Keratinocyte (primary cell): ENCODE measurements around the gene GDA. TPM values are rescaled to one million over a fixed set of nuclear protein-coding genes. Genes with fewer than 3 reads are reported as not detected.

Source experiments
- DNase-seq: peaks from one replicate; pipeline ENCODE4 v3.0.0-alpha.2; 2011; ENCODE audit warnings: low read depth, missing footprints, low spot score
- FAIRE-seq: peaks from 2 replicates; lab custom pipeline; 2011; peaks lifted over from hg19 to GRCh38; lab: Jason Lieb, UNC
- H2AFZ ChIP-seq: 2 replicates; pipeline ENCODE4 v1.6.0; 2012; ENCODE audit warnings: low read length, control low read depth, inconsistent platforms; ENCODE audit not compliant: control insufficient read depth
- H3K27ac ChIP-seq: 2 replicates; pipeline ENCODE4 v1.5.1; 2011; ENCODE audit warnings: low read length; ENCODE audit not compliant: control insufficient read depth, insufficient read depth
- H3K27me3 ChIP-seq: 3 replicates; pipeline ENCODE4 v1.6.0; 2011; ENCODE audit warnings: low read length; ENCODE audit not compliant: control insufficient read depth, insufficient read depth; ENCODE audit errors: extremely low read depth
- H3K36me3 ChIP-seq, 2 experiments: 2 replicates in 1 of 2; 3 replicates in 1 of 2; pipeline ENCODE4 v1.5.1; 2011; ENCODE audit warnings: low read length in 2 of 2, mild to moderate bottlenecking in 1 of 2; ENCODE audit not compliant: control insufficient read depth in 2 of 2, insufficient read depth in 2 of 2; ENCODE audit errors: extremely low read depth in 1 of 2
- H3K4me1 ChIP-seq: 3 replicates; pipeline ENCODE4 v1.5.1; 2011; ENCODE audit warnings: low read length; ENCODE audit not compliant: control insufficient read depth, insufficient read depth; ENCODE audit errors: extremely low read depth
- H3K4me2 ChIP-seq: 3 replicates; pipeline ENCODE4 v1.6.0; 2011; ENCODE audit warnings: low read depth, low read length; ENCODE audit not compliant: control insufficient read depth, insufficient read depth; ENCODE audit errors: extremely low read depth
- H3K4me3 ChIP-seq, 3 experiments: fragments of 200-600 bp in 1 of 3; sonication (generic) in 1 of 3; 2 replicates in 2 of 3; 3 replicates in 1 of 3; pipeline ENCODE4 v1.5.1; 2011 to 2016; ENCODE audit warnings: low read length in 3 of 3, mild to moderate bottlenecking in 3 of 3, control low read depth in 2 of 3, inconsistent platforms in 1 of 3, low read depth in 1 of 3, mixed read lengths in 1 of 3, mixed run types in 1 of 3, moderate library complexity in 1 of 3; ENCODE audit not compliant: control insufficient read depth in 2 of 3, insufficient read depth in 2 of 3; ENCODE audit errors: extremely low read depth in 1 of 3
- H3K79me2 ChIP-seq: 2 replicates; pipeline ENCODE4 v1.6.0; 2012; ENCODE audit warnings: low read length; ENCODE audit not compliant: control insufficient read depth, insufficient read depth
- H3K9ac ChIP-seq: 3 replicates; pipeline ENCODE4 v1.6.0; 2011; ENCODE audit warnings: low read length; ENCODE audit not compliant: control insufficient read depth, insufficient read depth; ENCODE audit errors: extremely low read depth
- H3K9me1 ChIP-seq: 3 replicates; pipeline ENCODE4 v1.6.0; 2011; ENCODE audit warnings: low read length; ENCODE audit not compliant: control insufficient read depth, insufficient read depth; ENCODE audit errors: extremely low read depth
- H3K9me3 ChIP-seq: 2 replicates; pipeline ENCODE4 v1.5.1; 2012; ENCODE audit warnings: low read depth, low read length; ENCODE audit not compliant: control insufficient read depth
- H4K20me1 ChIP-seq: 3 replicates; pipeline ENCODE4 v1.6.0; 2011; ENCODE audit warnings: low read length; ENCODE audit not compliant: control insufficient read depth, insufficient read depth; ENCODE audit errors: extremely low read depth
- CTCF ChIP-seq, 3 experiments: IDR thresholded peaks in 1 of 3; conservative IDR thresholded peaks in 1 of 3; optimal IDR thresholded peaks in 1 of 3; 2 replicates in 2 of 3; 3 replicates in 1 of 3; pipeline versions ENCODE3 to v1.5.1; 2011; ENCODE audit warnings: low read length in 3 of 3, mild to moderate bottlenecking in 3 of 3, moderate library complexity in 2 of 3, control low read depth in 1 of 3, inconsistent platforms in 1 of 3; ENCODE audit not compliant: insufficient read depth in 2 of 3; ENCODE audit errors: extremely low read depth in 1 of 3
- EZH2 ChIP-seq: IDR thresholded peaks from one replicate; pipeline ENCODE4 v1.6.1; 2012; ENCODE audit warnings: inconsistent platforms, mild to moderate bottlenecking, low read length, moderate library complexity
- dilution Hi-C: fragments of 300-500 bp; cut with MboI; formaldehyde crosslinking; loops from one replicate; pipeline ENCODE4 v1.7.0; 2020; ENCODE audit warnings: low sequenced_read_pairs; ENCODE audit not compliant: extremely low pct_ligation_motif_present
- polyA plus RNA-seq, 5 experiments: library from polyadenylated mRNA; depleted of rRNA in 3 of 5; stranded (reverse) in 3 of 5; stranded (forward) in 1 of 5; unstranded in 1 of 5; fragments of >200 nt; gene quantifications; 1 replicate in 1 of 5; 2 replicates in 3 of 5; 3 replicates in 1 of 5; pipeline versions ENCODE4 v1.2.1 to v1.2.3, GENCODE V29; 2011 to 2012; ENCODE audit warnings: missing spikeins in 2 of 5, low read depth in 1 of 5, low replicate concordance in 1 of 5

Gene GDA
- polyA plus RNA-seq, 1 donor (not counting 4 experiments of a cell fraction or from before 2014, with no cell fraction given): 0.75 TPM

- Histone ChIP-seq H3K9me1 (no peaks in the 10 kb centered on the region), H2AFZ (no peak overlapping the region), H4K20me1 (no peaks in the 10 kb centered on the region), H3K79me2 (no peaks in the 10 kb centered on the region), H3K27ac (no peak overlapping the region), H3K9me3 (no peaks in the 10 kb centered on the region), H3K9ac (no peak overlapping the region), H3K27me3 (no peaks in the 10 kb centered on the region), H3K4me2 (no peak overlapping the region), H3K36me3 (no peaks in the 10 kb centered on the region), H3K4me3 (no peak overlapping the region), H3K4me1 (no peaks in the 10 kb centered on the region)
- no peak for FAIRE-seq
- dilution Hi-C loops: no loop called here
- DNase-seq: no peak
- TF ChIP-seq CTCF (optimal IDR thresholded peaks at IDR 0.05 in 1 of 3, IDR thresholded peaks at IDR 0.05 in 1 of 3, conservative IDR thresholded peaks at IDR 0.05 in 1 of 3; ENCODE audit: extremely low read depth in 1 of 3, insufficient read depth in 2 of 3, low read length in 3 of 3) (no peak), EZH2 (no peak)
Measured at GRCh38 chr9:72113056-72113455, 36.2 kb upstream of the GDA start.

GRCh38 chr9:72119853-72120252 is 29.4 kb upstream of the GDA start:
- H3K9me1 ChIP-seq: no peaks in the 10 kb centered on the region
- FAIRE-seq: no peak
- H4K20me1 ChIP-seq: no peaks in the 10 kb centered on the region
- DNase-seq: no peak
- no peak overlapping the region for H3K4me3 ChIP-seq
- H2AFZ ChIP-seq: no peak overlapping the region
- H3K4me2 ChIP-seq: no peak overlapping the region
- no peaks in the 10 kb centered on the region for H3K9me3 ChIP-seq
- H3K36me3 ChIP-seq: no peaks in the 10 kb centered on the region
- TF ChIP-seq EZH2 (no peak), CTCF (optimal IDR thresholded peaks at IDR 0.05 in 1 of 3, IDR thresholded peaks at IDR 0.05 in 1 of 3, conservative IDR thresholded peaks at IDR 0.05 in 1 of 3; ENCODE audit: extremely low read depth in 1 of 3, insufficient read depth in 2 of 3, low read length in 3 of 3) (no peak)
- no peak overlapping the region for H3K27ac ChIP-seq
- no peaks in the 10 kb centered on the region for H3K79me2 ChIP-seq
- no peak overlapping the region for H3K9ac ChIP-seq
- dilution Hi-C loops: no loop called here
- H3K4me1 ChIP-seq: no peaks in the 10 kb centered on the region
- no peaks in the 10 kb centered on the region for H3K27me3 ChIP-seq
